Measurements from ENCODE around the gene CCDC97. TPM values are rescaled to one million over a fixed set of nuclear protein-coding genes. Genes with fewer than 3 reads are reported as not detected.
A peak's percentile ranks its signal among the peaks of the same experiment; 100 is the strongest.

Gene CCDC97
- polyA plus RNA-seq, 1 of the 3 experiments (the other 2 are of a cell fraction): 9.6 TPM

DNA sequence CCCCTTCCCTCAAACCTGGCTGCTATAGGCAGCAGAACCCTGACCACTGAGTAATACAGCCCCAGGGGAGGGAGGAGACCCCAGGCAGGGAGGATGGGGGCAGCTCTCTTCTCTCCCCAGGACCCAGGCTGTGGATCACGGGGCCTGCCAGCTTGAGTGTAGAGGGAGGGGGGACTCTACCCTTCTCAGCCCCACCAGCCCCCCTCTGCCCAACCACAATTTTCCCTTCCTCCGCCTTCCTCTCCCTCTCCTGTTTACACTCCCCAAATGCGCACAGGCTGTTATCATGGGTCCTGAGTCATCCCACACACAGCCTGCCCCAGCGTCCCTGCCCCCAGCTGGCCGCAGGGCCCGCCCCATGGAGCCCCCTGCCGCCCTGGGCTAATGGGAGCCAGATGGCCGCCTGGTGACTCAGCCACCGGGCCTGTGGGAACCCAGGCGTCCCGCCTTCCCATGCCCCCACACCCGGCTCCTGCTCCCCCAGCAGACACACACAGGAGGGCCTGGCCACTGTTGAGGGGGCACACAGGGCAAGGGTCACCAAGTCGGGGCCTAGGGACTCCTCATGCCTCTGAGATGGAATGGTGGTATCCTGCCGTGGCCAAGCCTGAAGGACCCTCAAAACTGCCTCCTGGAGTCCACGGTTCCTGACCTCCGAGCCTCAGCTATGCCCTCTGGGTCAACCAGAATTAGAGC lies 13.6 kb downstream of the CCDC97 start (continued):
- TF ChIP-seq, protein P1, sequence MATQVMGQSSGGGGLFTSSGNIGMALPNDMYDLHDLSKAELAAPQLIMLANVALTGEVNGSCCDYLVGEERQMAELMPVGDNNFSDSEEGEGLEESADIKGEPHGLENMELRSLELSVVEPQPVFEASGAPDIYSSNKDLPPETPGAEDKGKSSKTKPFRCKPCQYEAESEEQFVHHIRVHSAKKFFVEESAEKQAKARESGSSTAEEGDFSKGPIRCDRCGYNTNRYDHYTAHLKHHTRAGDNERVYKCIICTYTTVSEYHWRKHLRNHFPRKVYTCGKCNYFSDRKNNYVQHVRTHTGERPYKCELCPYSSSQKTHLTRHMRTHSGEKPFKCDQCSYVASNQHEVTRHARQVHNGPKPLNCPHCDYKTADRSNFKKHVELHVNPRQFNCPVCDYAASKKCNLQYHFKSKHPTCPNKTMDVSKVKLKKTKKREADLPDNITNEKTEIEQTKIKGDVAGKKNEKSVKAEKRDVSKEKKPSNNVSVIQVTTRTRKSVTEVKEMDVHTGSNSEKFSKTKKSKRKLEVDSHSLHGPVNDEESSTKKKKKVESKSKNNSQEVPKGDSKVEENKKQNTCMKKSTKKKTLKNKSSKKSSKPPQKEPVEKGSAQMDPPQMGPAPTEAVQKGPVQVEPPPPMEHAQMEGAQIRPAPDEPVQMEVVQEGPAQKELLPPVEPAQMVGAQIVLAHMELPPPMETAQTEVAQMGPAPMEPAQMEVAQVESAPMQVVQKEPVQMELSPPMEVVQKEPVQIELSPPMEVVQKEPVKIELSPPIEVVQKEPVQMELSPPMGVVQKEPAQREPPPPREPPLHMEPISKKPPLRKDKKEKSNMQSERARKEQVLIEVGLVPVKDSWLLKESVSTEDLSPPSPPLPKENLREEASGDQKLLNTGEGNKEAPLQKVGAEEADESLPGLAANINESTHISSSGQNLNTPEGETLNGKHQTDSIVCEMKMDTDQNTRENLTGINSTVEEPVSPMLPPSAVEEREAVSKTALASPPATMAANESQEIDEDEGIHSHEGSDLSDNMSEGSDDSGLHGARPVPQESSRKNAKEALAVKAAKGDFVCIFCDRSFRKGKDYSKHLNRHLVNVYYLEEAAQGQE (IDR thresholded peaks at IDR 0.05; ENCODE audit: low read depth, low read length): no peak

DNA sequence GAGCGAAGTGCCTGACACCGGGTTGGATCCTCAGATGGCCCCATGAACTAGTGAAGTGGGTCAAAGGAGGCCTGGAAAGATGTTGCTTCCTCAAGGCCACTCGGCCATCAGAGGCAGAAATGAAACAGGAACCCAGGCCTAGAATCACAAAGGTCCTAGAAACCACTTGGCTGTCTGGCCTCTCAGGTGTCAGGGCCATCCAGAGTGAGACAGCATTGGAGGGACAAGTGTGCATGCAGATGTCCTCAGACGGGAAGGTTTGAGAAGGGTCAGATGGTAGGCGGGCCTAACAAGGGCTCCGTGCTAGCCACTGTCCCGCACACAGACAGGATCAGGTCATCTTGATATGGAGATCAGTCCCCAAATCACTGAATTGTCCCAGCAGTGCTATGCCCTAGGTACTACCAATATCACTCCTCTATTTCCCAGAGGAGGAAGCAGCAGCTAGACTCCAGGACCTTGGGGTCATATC lies 14.3 kb downstream of the CCDC97 start:
- POLR2A ChIA-PET: interaction anchor here (0.5 to 2.1 kb wide), 2 partner anchors 14 to 57 kb away, joined by 3 to 5 read pairs; partner anchors contain the start of gene CCDC97
- no peak for DNase-seq
- H2AFZ ChIP-seq (ENCODE audit: low read depth): no peak overlapping the region

DNA sequence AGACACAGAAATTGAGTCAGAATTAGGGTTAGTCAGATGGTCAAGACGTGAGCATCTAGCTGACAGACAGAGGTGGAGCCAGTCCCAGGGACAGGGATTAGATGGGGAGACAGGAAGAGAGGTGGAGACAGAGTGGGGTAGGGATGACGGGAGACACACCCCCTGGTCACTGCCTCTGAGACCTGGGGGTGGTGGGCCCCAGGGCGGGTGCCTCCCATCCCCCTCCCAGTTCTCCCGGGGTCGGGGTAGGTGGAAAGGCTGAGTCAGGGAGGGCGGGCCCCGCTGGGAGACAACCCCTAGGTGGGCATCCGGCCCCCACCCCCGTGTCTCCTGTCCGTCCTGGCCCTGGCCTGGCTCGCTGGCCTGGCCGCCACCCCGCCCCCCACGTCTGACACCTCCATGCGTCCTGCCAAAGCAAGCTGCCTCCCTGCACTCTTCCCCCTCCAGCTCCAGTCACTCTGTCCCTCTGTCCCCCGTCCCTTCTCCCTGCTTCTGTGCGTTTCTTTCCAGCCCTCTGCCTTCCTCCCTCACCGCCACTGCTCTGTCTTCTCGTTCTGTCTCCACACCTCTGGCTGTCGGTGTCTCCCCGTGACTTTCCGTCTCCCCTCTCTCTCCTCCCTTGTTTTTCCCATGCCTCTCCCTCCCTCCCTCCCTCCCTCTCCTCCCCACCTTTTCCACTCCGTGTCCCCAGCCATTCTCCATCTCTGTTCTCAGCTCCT lies 15.1 kb downstream of the CCDC97 start:
- peak overlapping the region; percentile 82 for H3K4me2 ChIP-seq
- H3K4me1 ChIP-seq (ENCODE audit: control insufficient read depth in 1 of 2, insufficient read depth in 2 of 2, low read depth in 1 of 2, low read length in 1 of 2): peaks cover 53 to 59% of the 10 kb centered on the region in 2 experiments
- peaks cover 11 to 26% of the 10 kb centered on the region in 2 experiments for H3K36me3 ChIP-seq (replicated peaks in 1 of 2; ENCODE audit: control insufficient read depth in 1 of 2, insufficient read depth in 2 of 2, low read length in 1 of 2)
- peak overlapping the region in 1 of 2 experiments; percentile 21; a peak in 1 of 4 replicates for H3K4me3 ChIP-seq (ENCODE audit: low read depth in 2 of 2, low read length in 1 of 2)
- no peak overlapping the region for H2AFZ ChIP-seq (ENCODE audit: low read depth)
- H3F3A ChIP-seq (replicated peaks; ENCODE audit: insufficient read depth): peaks cover 71% of the 10 kb centered on the region
- WGBS (ENCODE audit: low lambda C conversion rate): 14% methylated on average over 21 of the region's 23 CpGs
- H3K27me3 ChIP-seq (ENCODE audit: insufficient read depth): no peaks in the 10 kb centered on the region
- H3K9me2 ChIP-seq: no peaks in the 10 kb centered on the region
- H3K9me3 ChIP-seq: no peaks in the 10 kb centered on the region
- H3K9ac ChIP-seq: peak overlapping the region; percentile 78; the same call in 1 of the 2 replicates
- H4K20me1 ChIP-seq (ENCODE audit: insufficient read depth): no peaks in the 10 kb centered on the region
- ChIA-PET CTCF (interaction anchor here (1.2 to 6.9 kb wide), 4 partner anchors 18 to 121 kb away, joined by 3 to 54 read pairs (median 12); partner anchors contain the start of genes DMAC2 and TGFB1), POLR2A (interaction anchor here (0.6 to 2.1 kb wide), 3 partner anchors 15 to 233 kb away, joined by 3 to 5 read pairs (median 3); partner anchors contain the start of gene CCDC97)
- H3K79me2 ChIP-seq (ENCODE audit: insufficient read depth): peaks cover 56% of the 10 kb centered on the region
- peak; percentile 81 for DNase-seq
- H3K27ac ChIP-seq (ENCODE audit: low read depth in 2 of 2, low read length in 1 of 2): peak overlapping the region; percentile 75 to 100
- TF ChIP-seq EP300 (IDR thresholded peaks at IDR 0.05; ENCODE audit: borderline replicate concordance in 1 of 2, low read depth in 1 of 2, low read length in 1 of 2) (peak in 1 of 2 experiments; percentile 31; a peak in 1 of 4 replicates), TAF1 (IDR thresholded peaks at IDR 0.05; ENCODE audit: borderline replicate concordance, low read depth, low read length) (no peak), FOXM1 (IDR thresholded peaks at IDR 0.05; ENCODE audit: low read depth) (no peak), ELF1 (IDR thresholded peaks at IDR 0.05) (0 out of 2 replicates have a peak, but pooled peaks have one; percentile 19), GABPA (IDR thresholded peaks at IDR 0.05; ENCODE audit: low read depth) (no peak), CHD2 (IDR thresholded peaks at IDR 0.05; ENCODE audit: low read length, partially characterized antibody) (peak; percentile 37), MXI1 (IDR thresholded peaks at IDR 0.05; ENCODE audit: low read depth, low read length) (peak; percentile 40; the same call in 1 of the 2 replicates), RXRA (IDR thresholded peaks at IDR 0.05; ENCODE audit: borderline replicate concordance, low read depth) (peak; percentile 42; the same call in 1 of the 2 replicates), NRF1 (IDR thresholded peaks at IDR 0.05; ENCODE audit: low read depth, low read length) (no peak)
- TF ChIP-seq, protein P2, sequence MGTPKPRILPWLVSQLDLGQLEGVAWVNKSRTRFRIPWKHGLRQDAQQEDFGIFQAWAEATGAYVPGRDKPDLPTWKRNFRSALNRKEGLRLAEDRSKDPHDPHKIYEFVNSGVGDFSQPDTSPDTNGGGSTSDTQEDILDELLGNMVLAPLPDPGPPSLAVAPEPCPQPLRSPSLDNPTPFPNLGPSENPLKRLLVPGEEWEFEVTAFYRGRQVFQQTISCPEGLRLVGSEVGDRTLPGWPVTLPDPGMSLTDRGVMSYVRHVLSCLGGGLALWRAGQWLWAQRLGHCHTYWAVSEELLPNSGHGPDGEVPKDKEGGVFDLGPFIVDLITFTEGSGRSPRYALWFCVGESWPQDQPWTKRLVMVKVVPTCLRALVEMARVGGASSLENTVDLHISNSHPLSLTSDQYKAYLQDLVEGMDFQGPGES (IDR thresholded peaks at IDR 0.05; ENCODE audit: low read depth, low read length): no peak
- TF ChIP-seq, protein P3, sequence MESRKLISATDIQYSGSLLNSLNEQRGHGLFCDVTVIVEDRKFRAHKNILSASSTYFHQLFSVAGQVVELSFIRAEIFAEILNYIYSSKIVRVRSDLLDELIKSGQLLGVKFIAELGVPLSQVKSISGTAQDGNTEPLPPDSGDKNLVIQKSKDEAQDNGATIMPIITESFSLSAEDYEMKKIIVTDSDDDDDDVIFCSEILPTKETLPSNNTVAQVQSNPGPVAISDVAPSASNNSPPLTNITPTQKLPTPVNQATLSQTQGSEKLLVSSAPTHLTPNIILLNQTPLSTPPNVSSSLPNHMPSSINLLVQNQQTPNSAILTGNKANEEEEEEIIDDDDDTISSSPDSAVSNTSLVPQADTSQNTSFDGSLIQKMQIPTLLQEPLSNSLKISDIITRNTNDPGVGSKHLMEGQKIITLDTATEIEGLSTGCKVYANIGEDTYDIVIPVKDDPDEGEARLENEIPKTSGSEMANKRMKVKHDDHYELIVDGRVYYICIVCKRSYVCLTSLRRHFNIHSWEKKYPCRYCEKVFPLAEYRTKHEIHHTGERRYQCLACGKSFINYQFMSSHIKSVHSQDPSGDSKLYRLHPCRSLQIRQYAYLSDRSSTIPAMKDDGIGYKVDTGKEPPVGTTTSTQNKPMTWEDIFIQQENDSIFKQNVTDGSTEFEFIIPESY (IDR thresholded peaks at IDR 0.05; ENCODE audit: borderline replicate concordance, low read depth): no peak

More for the DNA sequence above, 14.3 kb downstream of the CCDC97 start:
- H3K4me3 ChIP-seq (ENCODE audit: low read depth in 2 of 2, low read length in 1 of 2): no peak overlapping the region
- no peaks in the 10 kb centered on the region for H4K20me1 ChIP-seq (ENCODE audit: insufficient read depth)
- 87% methylated on average over 7 of the region's 7 CpGs for WGBS (ENCODE audit: low lambda C conversion rate)
- peaks cover 14 to 24% of the 10 kb centered on the region in 2 experiments for H3K36me3 ChIP-seq (replicated peaks in 1 of 2; ENCODE audit: control insufficient read depth in 1 of 2, insufficient read depth in 2 of 2, low read length in 1 of 2)
- H3K9me2 ChIP-seq: no peaks in the 10 kb centered on the region
- H3K27me3 ChIP-seq (ENCODE audit: insufficient read depth): no peaks in the 10 kb centered on the region
- H3K27ac ChIP-seq (ENCODE audit: low read depth in 2 of 2, low read length in 1 of 2): peak overlapping the region; percentile 75 to 100
- H3K4me1 ChIP-seq (ENCODE audit: control insufficient read depth in 1 of 2, insufficient read depth in 2 of 2, low read depth in 1 of 2, low read length in 1 of 2): peaks cover 53 to 59% of the 10 kb centered on the region in 2 experiments
- H3K9me3 ChIP-seq: no peaks in the 10 kb centered on the region
- peaks cover 64% of the 10 kb centered on the region for H3F3A ChIP-seq (replicated peaks; ENCODE audit: insufficient read depth)
- CTCF ChIA-PET: interaction anchor here (1.2 to 6.9 kb wide), 4 partner anchors 17 to 120 kb away, joined by 3 to 54 read pairs (median 12); partner anchors contain the start of genes DMAC2 and TGFB1
- peak; percentile 3; the same call in 1 of the 2 replicates for TF ChIP-seq POLR2AphosphoS5 (IDR thresholded peaks at IDR 0.05; ENCODE audit: low read depth, low read length)
- TF ChIP-seq YY1 (IDR thresholded peaks at IDR 0.05; ENCODE audit: low read depth): no peak
- H3K4me2 ChIP-seq: peak overlapping the region; percentile 82
- peaks cover 51% of the 10 kb centered on the region for H3K79me2 ChIP-seq (ENCODE audit: insufficient read depth)
- H3K9ac ChIP-seq: peak overlapping the region; percentile 78; the same call in 1 of the 2 replicates

Data from SK-N-SH (cell line).